HG02588 (cell line): ENCODE data around the gene AKR1B15.
"Not testable (repeated sequence)": the region's sequence is repeated elsewhere in the genome, so short reads cannot be mapped to it uniquely, and the experiment has no call there.

Experiments
- ATAC-seq: cut with Tn5 transposase; IDR thresholded peaks from one replicate; pipeline ENCODE4 v1.9.1; 2021; ENCODE audit warnings: mild to moderate bottlenecking, moderate library complexity; ENCODE audit not compliant: unreplicated experiment

AKR1B15 gene

GRCh38 chr7:134548877-134549276, at the start of gene AKR1B15:
Gene AKR1B15, plus strand, starts transcription at chr7:134549110. Its CDS starts 15,510 bp downstream, at chr7:134564620.
- ATAC-seq: peak; percentile 95

- ATAC-seq: no peak
Measured at GRCh38 chr7:134500406-134500805, 48.5 kb upstream of the AKR1B15 start.

GRCh38 chr7:134500982-134501381, 47.9 kb upstream of the AKR1B15 start:
- ATAC-seq: no peak

- ATAC-seq: no peak
Measured at GRCh38 chr7:134502463-134503371, 46.2 kb upstream of the AKR1B15 start.

- ATAC-seq: no peak
Measured at GRCh38 chr7:134504660-134505164, 44.2 kb upstream of the AKR1B15 start.

DNA sequence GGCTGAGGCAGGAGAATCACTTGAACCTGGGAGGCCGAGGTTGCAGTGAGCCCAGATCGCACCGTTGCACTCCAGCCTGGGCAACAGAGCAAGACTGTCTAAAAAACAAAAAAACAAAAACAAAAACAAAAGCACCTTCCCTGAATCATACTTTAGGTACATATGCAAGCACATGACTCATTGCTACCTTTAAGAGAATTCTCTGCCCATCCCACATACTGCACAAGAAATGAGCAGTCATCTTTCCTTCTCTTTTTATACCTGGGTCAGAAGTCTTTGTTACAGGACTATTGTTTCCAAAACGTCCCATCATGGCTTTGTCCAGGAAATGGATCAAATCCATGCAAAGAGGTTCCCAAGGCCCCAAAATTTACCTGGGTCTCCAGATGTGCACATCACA, 43.1 kb upstream of the AKR1B15 start:
- no peak for ATAC-seq

DNA sequence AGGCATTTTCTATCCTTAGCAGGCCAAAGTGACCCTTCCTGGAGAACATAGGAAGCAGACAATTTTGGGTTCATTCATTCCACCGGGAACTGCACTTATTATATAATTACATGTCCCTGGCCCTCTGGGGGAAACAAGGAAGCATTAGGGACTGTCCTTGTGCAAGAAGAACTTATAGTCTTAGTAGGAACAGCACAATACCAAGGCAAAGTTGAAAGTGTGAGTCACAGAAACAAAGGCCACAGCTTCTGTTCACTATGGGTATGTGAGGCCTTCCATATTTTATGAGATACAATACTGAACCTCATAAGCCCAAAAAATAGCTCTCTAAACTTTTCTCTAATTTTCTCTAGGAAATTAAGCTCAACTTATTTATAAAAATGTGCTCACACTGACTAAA, 39.9 kb upstream of the AKR1B15 start:
- ATAC-seq: no peak

DNA sequence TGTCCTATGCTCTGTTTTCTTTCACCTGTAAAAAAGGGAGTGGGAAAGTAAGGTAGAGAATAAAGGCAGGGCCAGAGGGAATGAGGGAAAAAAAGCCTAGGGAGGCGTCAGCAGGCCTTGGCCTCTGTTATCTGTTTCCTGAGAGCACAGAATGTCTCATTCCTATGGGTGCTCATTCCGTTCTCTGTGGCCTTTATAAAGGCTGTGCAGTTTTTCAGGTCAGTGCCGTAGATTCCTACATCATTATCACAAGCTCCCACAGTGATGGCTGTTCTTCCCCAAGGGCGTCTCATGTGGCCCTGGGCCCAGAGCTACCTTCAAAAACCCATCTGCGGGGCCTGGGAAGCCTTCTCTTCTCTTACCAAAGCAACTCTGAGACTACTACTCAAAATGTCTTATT, 38.3 kb upstream of the AKR1B15 start:
- ATAC-seq: no peak

DNA sequence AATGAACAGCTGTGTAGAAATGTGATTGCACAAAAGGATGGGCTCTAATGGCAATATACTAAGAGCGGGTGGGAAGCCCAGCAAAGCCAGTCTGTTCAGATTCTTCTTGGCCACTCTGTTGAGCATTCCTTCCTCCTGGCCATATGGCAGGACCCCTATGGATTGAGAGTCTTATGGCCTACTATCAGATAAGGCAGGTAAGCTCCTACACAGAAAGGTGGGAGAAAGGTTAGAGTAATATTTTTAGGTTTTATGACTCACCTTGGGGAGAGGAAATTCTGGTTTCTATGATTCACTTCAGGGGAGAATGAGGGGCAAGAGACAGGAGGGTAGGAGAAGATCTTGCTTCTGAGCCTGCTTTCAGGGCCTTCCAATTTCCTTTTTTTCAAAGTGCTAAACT, 36.6 kb upstream of the AKR1B15 start:
- ATAC-seq: no peak

GRCh38 chr7:134513169-134513752, 35.6 kb upstream of the AKR1B15 start:
- no peak for ATAC-seq

DNA sequence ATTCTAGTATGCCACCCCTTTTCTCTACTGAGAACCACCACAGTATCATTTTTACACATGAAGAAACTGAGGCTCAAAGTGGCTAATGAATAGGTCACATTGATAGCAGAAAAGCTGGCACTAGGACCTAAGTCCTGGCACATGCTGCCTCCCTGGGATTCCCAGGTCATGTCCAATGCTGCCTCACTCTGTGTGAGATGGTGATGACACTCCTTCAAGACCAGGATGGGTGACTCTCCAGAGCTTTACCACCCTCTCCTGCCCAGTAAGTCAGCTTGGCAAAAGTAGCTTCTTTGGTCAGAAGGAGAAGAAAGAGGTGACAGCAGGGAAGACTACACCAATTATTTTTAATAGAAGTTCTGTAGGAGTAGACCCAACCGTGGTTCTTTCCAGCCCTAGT, 34.8 kb upstream of the AKR1B15 start:
- no peak for ATAC-seq

DNA sequence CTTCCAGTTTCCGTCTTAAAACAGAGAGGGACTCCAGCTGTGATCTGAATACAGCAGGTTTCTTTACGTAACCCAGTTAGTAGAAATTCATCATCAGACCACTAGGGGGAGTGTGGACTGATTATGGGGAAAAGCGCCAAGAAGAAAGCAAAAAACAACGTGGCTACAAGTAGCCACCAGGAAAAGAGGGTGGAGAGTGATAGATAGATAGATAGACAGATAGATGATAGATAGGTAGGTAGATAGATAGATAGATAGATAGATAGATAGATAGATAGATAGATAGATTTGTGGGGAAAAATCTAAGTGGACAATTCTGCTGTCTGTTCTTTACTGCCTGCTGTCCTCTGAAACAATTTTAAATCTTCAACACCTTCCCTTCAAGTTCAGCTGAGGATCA, 34.2 kb upstream of the AKR1B15 start:
- ATAC-seq: no peak

DNA sequence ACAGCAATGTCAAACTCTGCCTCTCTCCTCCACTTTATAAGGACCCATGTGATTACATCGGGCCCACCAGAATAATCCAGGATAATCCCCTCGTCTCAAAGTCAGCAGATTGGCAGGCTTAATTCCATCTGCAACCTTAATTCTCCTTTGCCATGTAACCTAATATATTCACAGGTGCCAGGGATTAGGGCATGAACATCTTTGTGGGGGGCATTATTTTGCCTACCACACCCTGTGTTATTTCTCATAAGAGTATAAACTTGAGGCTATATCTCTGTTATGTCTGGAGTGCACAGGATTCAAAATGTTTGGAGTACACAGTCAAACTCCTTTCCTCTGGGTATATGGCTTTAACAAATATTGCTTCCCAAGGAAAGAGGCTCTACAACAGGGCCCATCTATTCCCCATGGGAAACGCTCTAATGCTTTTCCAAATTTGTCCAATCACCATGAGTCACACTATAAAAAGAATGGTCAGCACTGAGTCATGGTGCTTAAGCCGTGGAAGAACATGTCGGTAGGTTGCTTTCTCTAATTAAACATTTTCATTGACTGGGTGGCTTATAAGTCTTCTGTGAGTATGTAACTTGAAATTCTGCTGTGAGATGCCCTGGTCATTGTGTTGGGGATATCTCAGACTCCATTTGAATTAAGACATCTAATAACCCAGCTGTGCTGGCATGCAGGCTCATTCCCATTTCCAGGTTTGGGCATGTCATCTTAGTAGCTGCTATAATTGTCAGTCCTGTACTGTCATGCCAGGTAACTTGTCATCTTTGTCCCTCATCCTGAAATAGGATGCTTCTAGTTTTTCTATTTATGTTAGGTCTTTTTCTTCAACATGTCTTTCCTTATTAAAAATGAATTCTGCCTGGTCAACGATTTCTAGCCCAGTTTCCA, 33.1 kb upstream of the AKR1B15 start:
- ATAC-seq: no peak

DNA sequence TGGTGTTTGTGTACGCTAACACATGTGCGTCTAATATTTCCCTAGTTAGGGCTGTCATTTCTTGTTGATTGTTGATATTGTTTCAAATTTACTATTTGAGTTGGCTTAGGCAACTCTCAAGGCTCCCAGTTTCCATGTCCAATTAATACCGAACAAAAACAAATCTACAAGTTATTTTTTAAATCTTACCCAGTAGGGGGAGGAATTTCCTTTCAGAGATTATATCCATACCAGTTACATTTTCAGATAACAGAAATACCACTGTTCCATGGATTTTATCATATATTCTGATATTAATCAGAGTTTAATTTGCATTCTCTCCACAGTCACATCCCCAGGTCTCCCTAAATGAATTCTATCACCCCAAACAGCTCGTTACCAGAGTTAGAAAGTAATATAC, 28.8 kb upstream of the AKR1B15 start:
- ATAC-seq: no peak

DNA sequence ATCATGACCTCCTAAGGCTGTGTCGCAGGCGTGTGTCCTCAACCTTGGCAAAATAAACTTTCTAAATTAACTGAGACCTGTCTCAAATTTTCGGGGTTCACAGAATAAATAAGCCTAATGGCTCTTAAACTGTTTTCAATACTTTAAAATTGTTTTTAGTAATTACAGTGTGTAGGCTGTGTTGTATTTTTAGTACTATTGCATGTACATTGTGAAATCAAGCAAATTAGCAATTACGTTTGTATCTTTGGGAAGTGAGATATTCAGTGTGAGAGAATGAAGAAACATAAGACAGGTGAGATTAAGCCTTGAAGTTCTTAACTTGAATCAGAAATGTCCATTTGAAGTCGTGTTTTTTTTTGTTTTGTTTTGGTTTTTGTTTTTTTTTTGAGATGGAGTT, 26.3 kb upstream of the AKR1B15 start:
- ATAC-seq: no peak

DNA sequence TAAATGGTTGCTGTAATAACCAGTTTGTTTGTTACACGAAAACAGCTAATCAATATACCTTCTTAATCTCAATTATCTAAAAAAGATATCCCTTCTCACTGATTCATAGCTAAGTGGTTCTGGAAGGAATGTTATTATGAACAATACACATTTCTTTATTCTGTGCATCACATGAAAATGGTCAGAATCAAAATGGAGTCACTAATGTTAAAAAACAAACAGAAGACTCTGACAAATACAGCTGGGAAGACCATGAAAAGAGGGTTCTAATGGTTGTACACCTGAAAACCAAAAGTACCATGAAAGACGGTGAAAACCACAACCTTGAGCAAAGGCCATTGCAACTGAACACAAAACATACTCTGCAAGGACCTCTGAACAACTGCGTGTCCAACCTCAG, 23.5 kb upstream of the AKR1B15 start:
- not testable (repeated sequence) for ATAC-seq

- not testable (repeated sequence) for ATAC-seq
Measured at GRCh38 chr7:134526552-134527248, 22.2 kb upstream of the AKR1B15 start.

DNA sequence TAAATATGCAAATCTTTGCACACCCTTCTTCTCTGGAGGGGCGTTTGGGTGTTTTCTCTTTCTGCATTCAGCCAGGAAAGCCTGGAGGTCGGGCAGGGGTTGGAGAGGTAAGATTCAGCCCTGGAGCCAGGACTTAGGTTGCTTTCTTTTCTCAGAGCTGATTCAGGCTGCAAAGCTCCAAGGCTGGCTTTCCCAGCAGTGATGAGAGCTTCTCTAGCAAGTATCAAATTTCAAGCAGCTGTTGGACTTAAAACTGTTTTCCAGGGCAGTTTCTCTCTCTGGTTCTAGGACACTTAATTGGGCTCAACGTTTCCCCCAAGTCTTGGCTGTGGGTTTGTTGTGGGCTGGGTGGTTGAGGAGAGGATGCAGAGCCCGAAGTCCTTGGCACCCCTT, 20.9 kb upstream of the AKR1B15 start:
- ATAC-seq: no peak

GRCh38 chr7:134528749-134529148, 20.2 kb upstream of the AKR1B15 start:
- no peak for ATAC-seq

DNA sequence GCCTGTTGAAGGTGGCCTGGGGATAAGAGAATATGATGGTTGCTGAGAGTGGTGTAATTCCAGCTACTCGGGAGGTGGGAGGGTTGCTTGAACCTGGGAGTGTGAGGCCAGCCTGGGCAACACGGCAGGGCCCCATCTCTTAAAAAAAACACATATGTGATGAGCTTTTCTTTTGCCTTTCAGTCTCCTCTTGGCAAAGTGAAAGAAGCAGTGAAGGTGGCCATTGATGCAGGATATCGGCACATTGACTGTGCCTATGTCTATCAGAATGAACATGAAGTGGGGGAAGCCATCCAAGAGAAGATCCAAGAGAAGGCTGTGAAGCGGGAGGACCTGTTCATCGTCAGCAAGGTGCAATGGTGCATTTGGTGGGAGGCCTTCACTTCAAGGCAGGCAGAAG, 18.4 kb upstream of the AKR1B15 start:
- ATAC-seq: no peak
